Vagina (tissue), 2 donors: Measurements from ENCODE around the gene SORL1-AS1.

Experiments
- DNase-seq, 2 donors: peaks; one replicate each; pipeline ENCODE4 v3.0.0-alpha.2; 2017; ENCODE audit errors: extremely low spot score in 2 of 2
- H3K27ac ChIP-seq: fragments of 200-600 bp; sonication (generic); one replicate; pipeline ENCODE4 v1.5.1; 2019
- H3K27me3 ChIP-seq: fragments of 200-600 bp; sonication (generic); one replicate; pipeline ENCODE4 v1.5.1; 2019
- H3K36me3 ChIP-seq, 2 donors: fragments of 200-600 bp; sonication (generic); one replicate each; pipeline ENCODE4 v1.5.1; 2017 to 2019
- H3K4me1 ChIP-seq: fragments of 200-600 bp; sonication (generic); one replicate; pipeline ENCODE4 v1.5.1; 2019
- H3K4me3 ChIP-seq, 2 donors: fragments of 200-600 bp; sonication (generic); 1 replicate in 1 of 2; 2 replicates in 1 of 2; pipeline ENCODE4 v1.5.1; 2016 to 2019
- H3K9me3 ChIP-seq: fragments of 200-600 bp; sonication (generic); one replicate; pipeline ENCODE4 v1.5.1; 2019
- POLR2A ChIP-seq, 2 donors: fragments of 450-650 bp; IDR thresholded peaks; one replicate each; pipeline ENCODE4 v1.6.1; 2017; ENCODE audit warnings: antibody characterized with exemption in 2 of 2, mild to moderate bottlenecking in 2 of 2, moderate library complexity in 2 of 2
- POLR2AphosphoS5 ChIP-seq, 2 donors: sonication (generic); formaldehyde crosslinking; IDR thresholded peaks; one replicate each; pipeline ENCODE4 v1.9.0; 2017; ENCODE audit warnings: antibody characterized with exemption in 2 of 2, mild to moderate bottlenecking in 2 of 2, low read depth in 1 of 2; ENCODE audit not compliant: insufficient read depth in 1 of 2
- intact Hi-C: fragments of 100-400 bp; cut with DNase I; formaldehyde crosslinking; loops from one replicate; pipeline ENCODE4 v1.15.1; 2023
- TF ChIP-seq, protein P1 (sequence below), 3 experiments: fragments of 450-650 bp in 2 of 3; fragments of 200-600 bp in 1 of 3; sonication (generic) in 1 of 3; IDR thresholded peaks; one replicate each; pipeline ENCODE4 v1.5.1; 2017 to 2019; ENCODE audit warnings: antibody characterized with exemption in 3 of 3, mild to moderate bottlenecking in 2 of 3, moderate library complexity in 2 of 3

The SORL1-AS1 gene

GRCh38 chr11:121408830-121409229 lies 43.9 kb downstream of the SORL1-AS1 start:
- no peaks in the 10 kb centered on the region for H3K9me3 ChIP-seq
- no peak overlapping the region for H3K27ac ChIP-seq
- DNase-seq = no peak
- TF ChIP-seq POLR2A (IDR thresholded peaks at IDR 0.05) (no peak), POLR2AphosphoS5 (IDR thresholded peaks at IDR 0.05; ENCODE audit: insufficient read depth in 1 of 2, low read depth in 1 of 2) (no peak)
- TF ChIP-seq, protein P1, sequence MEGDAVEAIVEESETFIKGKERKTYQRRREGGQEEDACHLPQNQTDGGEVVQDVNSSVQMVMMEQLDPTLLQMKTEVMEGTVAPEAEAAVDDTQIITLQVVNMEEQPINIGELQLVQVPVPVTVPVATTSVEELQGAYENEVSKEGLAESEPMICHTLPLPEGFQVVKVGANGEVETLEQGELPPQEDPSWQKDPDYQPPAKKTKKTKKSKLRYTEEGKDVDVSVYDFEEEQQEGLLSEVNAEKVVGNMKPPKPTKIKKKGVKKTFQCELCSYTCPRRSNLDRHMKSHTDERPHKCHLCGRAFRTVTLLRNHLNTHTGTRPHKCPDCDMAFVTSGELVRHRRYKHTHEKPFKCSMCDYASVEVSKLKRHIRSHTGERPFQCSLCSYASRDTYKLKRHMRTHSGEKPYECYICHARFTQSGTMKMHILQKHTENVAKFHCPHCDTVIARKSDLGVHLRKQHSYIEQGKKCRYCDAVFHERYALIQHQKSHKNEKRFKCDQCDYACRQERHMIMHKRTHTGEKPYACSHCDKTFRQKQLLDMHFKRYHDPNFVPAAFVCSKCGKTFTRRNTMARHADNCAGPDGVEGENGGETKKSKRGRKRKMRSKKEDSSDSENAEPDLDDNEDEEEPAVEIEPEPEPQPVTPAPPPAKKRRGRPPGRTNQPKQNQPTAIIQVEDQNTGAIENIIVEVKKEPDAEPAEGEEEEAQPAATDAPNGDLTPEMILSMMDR (IDR thresholded peaks at IDR 0.05) = no peak
- no peak overlapping the region for H3K4me3 ChIP-seq
- H3K27me3 ChIP-seq = no peaks in the 10 kb centered on the region
- no peaks in the 10 kb centered on the region for H3K4me1 ChIP-seq
- intact Hi-C loops = no loop called here
- H3K36me3 ChIP-seq = no peaks in the 10 kb centered on the region

GRCh38 chr11:121406291-121406690 lies 46.5 kb downstream of the SORL1-AS1 start:
- no peaks in the 10 kb centered on the region for H3K36me3 ChIP-seq
- TF ChIP-seq POLR2A (IDR thresholded peaks at IDR 0.05) = no peak
- no peak for TF ChIP-seq POLR2AphosphoS5 (IDR thresholded peaks at IDR 0.05; ENCODE audit: insufficient read depth in 1 of 2, low read depth in 1 of 2)
- TF ChIP-seq, protein P1 (IDR thresholded peaks at IDR 0.05) = no peak
- H3K4me1 ChIP-seq = no peaks in the 10 kb centered on the region
- no peaks in the 10 kb centered on the region for H3K9me3 ChIP-seq
- DNase-seq = no peak
- no peak overlapping the region for H3K4me3 ChIP-seq
- intact Hi-C loops = no loop called here
- no peak overlapping the region for H3K27ac ChIP-seq
- no peaks in the 10 kb centered on the region for H3K27me3 ChIP-seq

GRCh38 chr11:121405646-121406045 lies 47.1 kb downstream of the SORL1-AS1 start:
- Histone ChIP-seq H3K4me1 (no peaks in the 10 kb centered on the region), H3K27me3 (no peaks in the 10 kb centered on the region), H3K36me3 (no peaks in the 10 kb centered on the region), H3K27ac (no peak overlapping the region), H3K4me3 (no peak overlapping the region), H3K9me3 (no peaks in the 10 kb centered on the region)
- no peak for DNase-seq
- intact Hi-C loops = no loop called here
- TF ChIP-seq POLR2A (IDR thresholded peaks at IDR 0.05) = no peak
- TF ChIP-seq, protein P1 (IDR thresholded peaks at IDR 0.05) = no peak
- no peak for TF ChIP-seq POLR2AphosphoS5 (IDR thresholded peaks at IDR 0.05; ENCODE audit: insufficient read depth in 1 of 2, low read depth in 1 of 2)

- H3K4me3 ChIP-seq = no peak overlapping the region
- H3K27me3 ChIP-seq = no peaks in the 10 kb centered on the region
- H3K4me1 ChIP-seq = peaks cover 8% of the 10 kb centered on the region
- TF ChIP-seq, protein P1 (IDR thresholded peaks at IDR 0.05) = no peak
- TF ChIP-seq POLR2AphosphoS5 (IDR thresholded peaks at IDR 0.05; ENCODE audit: insufficient read depth in 1 of 2, low read depth in 1 of 2) = no peak
- no peaks in the 10 kb centered on the region for H3K36me3 ChIP-seq
- no peaks in the 10 kb centered on the region for H3K9me3 ChIP-seq
- no peak for DNase-seq
- no peak overlapping the region for H3K27ac ChIP-seq
- intact Hi-C loops = no loop called here
Measured at GRCh38 chr11:121394785-121395184, 58.0 kb downstream of the SORL1-AS1 start.

- intact Hi-C loops = no loop called here
- TF ChIP-seq POLR2A (IDR thresholded peaks at IDR 0.05) = no peak
- no peak for TF ChIP-seq POLR2AphosphoS5 (IDR thresholded peaks at IDR 0.05; ENCODE audit: insufficient read depth in 1 of 2, low read depth in 1 of 2)
- TF ChIP-seq, protein P1 (IDR thresholded peaks at IDR 0.05) = no peak
- Histone ChIP-seq H3K27ac (no peak overlapping the region), H3K9me3 (no peaks in the 10 kb centered on the region), H3K4me1 (peaks cover 17% of the 10 kb centered on the region), H3K36me3 (no peaks in the 10 kb centered on the region), H3K4me3 (no peak overlapping the region), H3K27me3 (no peaks in the 10 kb centered on the region)
- DNase-seq = no peak
Measured at GRCh38 chr11:121393855-121394254, 58.9 kb downstream of the SORL1-AS1 start.
